ENCODE results near the gene HOXD10. TPM values are rescaled to one million over a fixed set of nuclear protein-coding genes. Genes with fewer than 3 reads are reported as not detected.
A peak's percentile ranks its signal among the peaks of the same experiment; 100 is the strongest.

The HOXD10 gene
- total RNA-seq, 1 donor: not detected

GRCh38 chr2:176096243-176096985 lies 20.2 kb upstream of the HOXD10 start:
- Histone ChIP-seq H2AFZ (ENCODE audit: low read length) (peak overlapping the region; percentile 83), H4K20me1 (ENCODE audit: insufficient read depth, low read length) (peaks cover 3% of the 10 kb centered on the region), H3K36me3 (ENCODE audit: insufficient read depth, low read length) (no peaks in the 10 kb centered on the region), H3K27ac (ENCODE audit: low read depth, low read length) (no peak overlapping the region), H3K4me3 (ENCODE audit: insufficient read depth, low read length) (peak overlapping the region; percentile 65), H3K9me3 (ENCODE audit: low read depth, low read length) (no peaks in the 10 kb centered on the region), H3K79me2 (ENCODE audit: insufficient read depth, low read length) (no peaks in the 10 kb centered on the region), H3K4me2 (ENCODE audit: insufficient read depth, low read length) (peak overlapping the region; percentile 88), H3K27me3 (ENCODE audit: insufficient read depth, low read length) (peaks cover 97% of the 10 kb centered on the region), H3K4me1 (ENCODE audit: insufficient read depth, low read length) (peaks cover 9% of the 10 kb centered on the region)
- DNase-seq (ENCODE audit: insufficient read length, low spot score, missing footprints): no peak
- no peak for TF ChIP-seq CTCF (IDR thresholded peaks at IDR 0.05; ENCODE audit: extremely low read depth, low read depth, low read length)

GRCh38 chr2:176096986-176097819 lies 19.4 kb upstream of the HOXD10 start:
- Histone ChIP-seq H3K27ac (ENCODE audit: low read depth, low read length) (no peak overlapping the region), H3K9me3 (ENCODE audit: low read depth, low read length) (no peaks in the 10 kb centered on the region), H3K4me1 (ENCODE audit: insufficient read depth, low read length) (peaks cover 9% of the 10 kb centered on the region), H3K36me3 (ENCODE audit: insufficient read depth, low read length) (no peaks in the 10 kb centered on the region), H3K4me2 (ENCODE audit: insufficient read depth, low read length) (peak overlapping the region; percentile 88), H2AFZ (ENCODE audit: low read length) (peak overlapping the region; percentile 83), H3K27me3 (ENCODE audit: insufficient read depth, low read length) (peaks cover 97% of the 10 kb centered on the region), H4K20me1 (ENCODE audit: insufficient read depth, low read length) (peaks cover 3% of the 10 kb centered on the region), H3K79me2 (ENCODE audit: insufficient read depth, low read length) (no peaks in the 10 kb centered on the region), H3K4me3 (ENCODE audit: insufficient read depth, low read length) (peak overlapping the region; percentile 65)
- peak; percentile 83 for TF ChIP-seq CTCF (IDR thresholded peaks at IDR 0.05; ENCODE audit: extremely low read depth, low read depth, low read length)
- peak; percentile 98 for DNase-seq (ENCODE audit: insufficient read length, low spot score, missing footprints)

- H3K4me1 ChIP-seq (ENCODE audit: insufficient read depth, low read length): peaks cover 9% of the 10 kb centered on the region
- no peaks in the 10 kb centered on the region for H3K36me3 ChIP-seq (ENCODE audit: insufficient read depth, low read length)
- peaks cover 3% of the 10 kb centered on the region for H4K20me1 ChIP-seq (ENCODE audit: insufficient read depth, low read length)
- no peak for TF ChIP-seq CTCF (IDR thresholded peaks at IDR 0.05; ENCODE audit: extremely low read depth, low read depth, low read length)
- H2AFZ ChIP-seq (ENCODE audit: low read length): peak overlapping the region; percentile 83
- peaks cover 99% of the 10 kb centered on the region for H3K27me3 ChIP-seq (ENCODE audit: insufficient read depth, low read length)
- peak overlapping the region; percentile 88 for H3K4me2 ChIP-seq (ENCODE audit: insufficient read depth, low read length)
- H3K27ac ChIP-seq (ENCODE audit: low read depth, low read length): no peak overlapping the region
- no peak for DNase-seq (ENCODE audit: insufficient read length, low spot score, missing footprints)
- H3K4me3 ChIP-seq (ENCODE audit: insufficient read depth, low read length): peak overlapping the region; percentile 65
- H3K9me3 ChIP-seq (ENCODE audit: low read depth, low read length): no peaks in the 10 kb centered on the region
- H3K79me2 ChIP-seq (ENCODE audit: insufficient read depth, low read length): no peaks in the 10 kb centered on the region
These were observed 18.7 kb upstream of the HOXD10 start for GRCh38 chr2:176097820-176098365.

All from osteoblast (primary cell).